Stomach (tissue), 4 donors: ENCODE measurements around the gene PLEK2.

Experiments
- POLR2AphosphoS5 ChIP-seq, 3 donors: sonication (generic); formaldehyde crosslinking; IDR thresholded peaks; one replicate each; pipeline ENCODE4 v1.6.1; 2016; ENCODE audit warnings: antibody characterized with exemption in 3 of 3
- TF ChIP-seq, protein P1 (sequence below), 7 experiments: fragments of 450-650 bp in 4 of 7; fragments of 200-600 bp in 3 of 7; sonication (generic) in 3 of 7; IDR thresholded peaks; one replicate each; pipeline ENCODE4 v1.5.1; 2016 to 2019; ENCODE audit warnings: antibody characterized with exemption in 7 of 7, control low read depth in 2 of 7, mild to moderate bottlenecking in 1 of 7

DNA sequence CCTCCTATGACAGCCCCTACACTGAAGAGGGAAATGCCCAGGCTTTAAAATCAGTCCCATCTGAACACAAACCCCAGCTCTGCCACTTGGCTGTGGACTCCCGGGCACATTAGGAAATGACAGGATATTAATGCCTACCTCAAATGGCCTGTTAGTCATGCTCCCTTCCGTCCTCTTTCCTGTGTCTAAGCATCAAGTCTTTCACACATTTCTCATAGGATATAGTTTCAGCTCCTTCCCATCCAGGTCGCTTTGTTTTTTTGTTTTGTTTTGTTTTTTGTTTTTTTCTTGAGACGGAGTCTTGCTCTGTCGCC is 16.1 kb downstream of the PLEK2 start:
- TF ChIP-seq, protein P1, sequence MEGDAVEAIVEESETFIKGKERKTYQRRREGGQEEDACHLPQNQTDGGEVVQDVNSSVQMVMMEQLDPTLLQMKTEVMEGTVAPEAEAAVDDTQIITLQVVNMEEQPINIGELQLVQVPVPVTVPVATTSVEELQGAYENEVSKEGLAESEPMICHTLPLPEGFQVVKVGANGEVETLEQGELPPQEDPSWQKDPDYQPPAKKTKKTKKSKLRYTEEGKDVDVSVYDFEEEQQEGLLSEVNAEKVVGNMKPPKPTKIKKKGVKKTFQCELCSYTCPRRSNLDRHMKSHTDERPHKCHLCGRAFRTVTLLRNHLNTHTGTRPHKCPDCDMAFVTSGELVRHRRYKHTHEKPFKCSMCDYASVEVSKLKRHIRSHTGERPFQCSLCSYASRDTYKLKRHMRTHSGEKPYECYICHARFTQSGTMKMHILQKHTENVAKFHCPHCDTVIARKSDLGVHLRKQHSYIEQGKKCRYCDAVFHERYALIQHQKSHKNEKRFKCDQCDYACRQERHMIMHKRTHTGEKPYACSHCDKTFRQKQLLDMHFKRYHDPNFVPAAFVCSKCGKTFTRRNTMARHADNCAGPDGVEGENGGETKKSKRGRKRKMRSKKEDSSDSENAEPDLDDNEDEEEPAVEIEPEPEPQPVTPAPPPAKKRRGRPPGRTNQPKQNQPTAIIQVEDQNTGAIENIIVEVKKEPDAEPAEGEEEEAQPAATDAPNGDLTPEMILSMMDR (IDR thresholded peaks at IDR 0.05) = no peak
- no peak for TF ChIP-seq POLR2AphosphoS5 (IDR thresholded peaks at IDR 0.05)
